Retina (tissue), 1 donor: ENCODE measurements around the gene PNKD.

Experiments used
- DNase-seq: peaks from one replicate; pipeline ENCODE4 v3.0.0-alpha.2; 2016

PNKD gene

GRCh38 chr2:218386505-218387368, 116.4 kb downstream of the PNKD start:
- no peak for DNase-seq

- peak; percentile 76 for DNase-seq
Observed at GRCh38 chr2:218387369-218388194, 117.3 kb downstream of the PNKD start.

GRCh38 chr2:218389333-218390150, 119.2 kb downstream of the PNKD start:
- no peak for DNase-seq

GRCh38 chr2:218391202-218391601, 120.9 kb downstream of the PNKD start:
- no peak for DNase-seq

GRCh38 chr2:218392459-218392858, 122.1 kb downstream of the PNKD start:
- DNase-seq = no peak

GRCh38 chr2:218392891-218393462, 122.7 kb downstream of the PNKD start:
- DNase-seq = no peak

GRCh38 chr2:218393750-218394290, 123.5 kb downstream of the PNKD start:
- no peak for DNase-seq

- no peak for DNase-seq
Observed at GRCh38 chr2:218394298-218395089, 124.2 kb downstream of the PNKD start.

- DNase-seq = no peak
Observed at GRCh38 chr2:218395090-218395444, 124.7 kb downstream of the PNKD start.

- no peak for DNase-seq
Observed at GRCh38 chr2:218395456-218395825, 125.1 kb downstream of the PNKD start.

- DNase-seq = peak; percentile 100
Observed at GRCh38 chr2:218395826-218396687, 125.7 kb downstream of the PNKD start.
